WTC11 (cell line): Measurements from ENCODE around the gene GLT8D2.

Experiments used
- CREB1 ChIP-seq: sonication (generic); formaldehyde crosslinking; IDR thresholded peaks from 2 replicates; pipeline ENCODE4 v1.8.0; 2023; ENCODE audit warnings: mild to moderate bottlenecking, missing genetic modification reagents
- CTCF ChIP-seq: fragments of 200-600 bp; IDR thresholded peaks from 2 replicates; pipeline ENCODE4 v1.8.0; 2022; ENCODE audit warnings: antibody characterized with exemption
- E2F1 ChIP-seq: sonication (generic); formaldehyde crosslinking; IDR thresholded peaks from 2 replicates; pipeline ENCODE4 v1.8.0; 2022; ENCODE audit warnings: mild to moderate bottlenecking, missing genetic modification reagents
- ELF4 ChIP-seq: sonication (generic); formaldehyde crosslinking; IDR thresholded peaks from 2 replicates; pipeline ENCODE4 v1.8.1; 2022; ENCODE audit warnings: low read depth, mild to moderate bottlenecking, moderate library complexity, missing genetic modification reagents
- ETV6 ChIP-seq: sonication (generic); formaldehyde crosslinking; IDR thresholded peaks from 2 replicates; pipeline ENCODE4 v1.8.1; 2022; ENCODE audit warnings: mild to moderate bottlenecking, missing genetic modification reagents
- GTF2I ChIP-seq: fragments of 250-450 bp; sonication (Bioruptor Pico); conservative IDR thresholded peaks from 2 replicates; pipeline ENCODE4 v1.4.0; 2021; ENCODE audit warnings: mild to moderate bottlenecking
- MAX ChIP-seq: sonication (generic); formaldehyde crosslinking; IDR thresholded peaks from 2 replicates; pipeline ENCODE4 v1.8.0; 2022; ENCODE audit warnings: mild to moderate bottlenecking, missing genetic modification reagents
- MLX ChIP-seq: sonication (generic); formaldehyde crosslinking; IDR thresholded peaks from 2 replicates; pipeline ENCODE4 v1.8.1; 2023; ENCODE audit warnings: mild to moderate bottlenecking, missing genetic modification reagents, moderate library complexity
- PRDM15 ChIP-seq: sonication (generic); formaldehyde crosslinking; IDR thresholded peaks from 2 replicates; pipeline ENCODE4 v1.8.0; 2022; ENCODE audit warnings: missing genetic modification reagents
- TEAD1 ChIP-seq: sonication (generic); formaldehyde crosslinking; IDR thresholded peaks from 2 replicates; pipeline ENCODE4 v1.8.0; 2022; ENCODE audit warnings: mild to moderate bottlenecking, missing genetic modification reagents
- ZBTB21 ChIP-seq: sonication (generic); formaldehyde crosslinking; IDR thresholded peaks from 2 replicates; pipeline ENCODE4 v1.8.1; 2023; ENCODE audit warnings: mild to moderate bottlenecking, missing genetic modification reagents, borderline replicate concordance

GRCh38 chr12:104046306-104046705, 3.7 kb downstream of the GLT8D2 start:
- TF ChIP-seq MAX (CRISPR knock-in tag): no peak
- no peak for TF ChIP-seq CTCF
- no peak for TF ChIP-seq ELF4
- no peak for TF ChIP-seq ETV6
- TF ChIP-seq CREB1 (CRISPR knock-in tag): no peak
- no peak for TF ChIP-seq ZBTB21
- no peak for TF ChIP-seq MLX (CRISPR knock-in tag)
- no peak for TF ChIP-seq GTF2I (CRISPR knock-in tag)
- TF ChIP-seq E2F1 (CRISPR knock-in tag): no peak
- no peak for TF ChIP-seq PRDM15 (CRISPR knock-in tag)
- no peak for TF ChIP-seq TEAD1 (CRISPR knock-in tag)
